Epithelial cell of proximal tubule (primary cell): ENCODE measurements around the gene DUOXA2. TPM values are rescaled to one million over a fixed set of nuclear protein-coding genes. Genes with fewer than 3 reads are reported as not detected.
"Not testable (repeated sequence)": the region's sequence is repeated elsewhere in the genome, so short reads cannot be mapped to it uniquely, and the experiment has no call there.

Source experiments
- DNase-seq: peaks from one replicate; pipeline ENCODE4 v3.0.0-alpha.2; 2011; ENCODE audit warnings: low read depth
- H3K4me3 ChIP-seq: 2 replicates; pipeline ENCODE4 v1.5.1; 2011; ENCODE audit warnings: low read depth, mild to moderate bottlenecking, low read length
- CTCF ChIP-seq: conservative IDR thresholded peaks from 2 replicates; pipeline ENCODE4 v1.5.1; 2012; ENCODE audit warnings: low read depth, mild to moderate bottlenecking, low read length
- total RNA-seq: library from RNA; depleted of rRNA; stranded (reverse); fragments of >200 nt; gene quantifications from 2 replicates; pipeline ENCODE4 v1.2.3, GENCODE V29; 2015

The DUOXA2 gene
- not detected in 2 replicates for total RNA-seq

- DNase-seq: no peak
- no peak within 1 kb of the TSS for H3K4me3 ChIP-seq
- TF ChIP-seq CTCF: no peak
Observed at GRCh38 chr15:45114076-45114750, at the start of gene DUOXA2, which contains the start of gene DUOX2. Gene DUOXA2, plus strand, starts transcription at chr15:45114326. Its CDS starts 280 bp downstream, at chr15:45114606. Gene DUOX2, minus strand, starts transcription at chr15:45114172. Its CDS starts 761 bp downstream, at chr15:45113411.

GRCh38 chr15:45064386-45064785, 49.7 kb upstream of the DUOXA2 start:
- DNase-seq: peak; percentile 6
- no peak overlapping the region for H3K4me3 ChIP-seq
- TF ChIP-seq CTCF: no peak

- DNase-seq, H3K4me3 ChIP-seq: not testable (repeated sequence)
Observed at GRCh38 chr15:45069942-45070360, 44.2 kb upstream of the DUOXA2 start.

- DNase-seq, H3K4me3 ChIP-seq: not testable (repeated sequence)
Observed at GRCh38 chr15:45073602-45074001, 40.5 kb upstream of the DUOXA2 start.

- not testable (repeated sequence) for H3K4me3 ChIP-seq, DNase-seq
Observed at GRCh38 chr15:45075440-45076320, 38.4 kb upstream of the DUOXA2 start.

- H3K4me3 ChIP-seq, DNase-seq: not testable (repeated sequence)
Observed at GRCh38 chr15:45077391-45077790, 36.7 kb upstream of the DUOXA2 start.

- H3K4me3 ChIP-seq, DNase-seq: not testable (repeated sequence)
Observed at GRCh38 chr15:45079201-45079600, 34.9 kb upstream of the DUOXA2 start.

GRCh38 chr15:45079628-45080246, 34.4 kb upstream of the DUOXA2 start:
- not testable (repeated sequence) for DNase-seq, H3K4me3 ChIP-seq

GRCh38 chr15:45080593-45080992, 33.5 kb upstream of the DUOXA2 start:
- H3K4me3 ChIP-seq, DNase-seq: not testable (repeated sequence)

GRCh38 chr15:45082412-45082811, 31.7 kb upstream of the DUOXA2 start:
- H3K4me3 ChIP-seq, DNase-seq: not testable (repeated sequence)

GRCh38 chr15:45083223-45083622, 30.9 kb upstream of the DUOXA2 start:
- DNase-seq: no peak
- no peak overlapping the region for H3K4me3 ChIP-seq
- no peak for TF ChIP-seq CTCF
